ENCODE data around the gene CNFN. TPM values are rescaled to one million over a fixed set of nuclear protein-coding genes. Genes with fewer than 3 reads are reported as not detected.

CNFN gene
- total RNA-seq, 1 experiment from 2014 or later = 0.89 TPM

- Mint-ChIP-seq H3K4me1 (ENCODE audit: insufficient read depth, unreplicated experiment) (peaks cover 11% of the 10 kb centered on the region), H3K36me3 (ENCODE audit: insufficient read depth, unreplicated experiment) (peaks cover 14% of the 10 kb centered on the region), H3K27me3 (ENCODE audit: insufficient read depth, unreplicated experiment) (no peaks in the 10 kb centered on the region), H3K27ac (ENCODE audit: low read depth, unreplicated experiment) (no peak overlapping the region), H3K9me3 (ENCODE audit: unreplicated experiment) (no peaks in the 10 kb centered on the region), H3K4me3 (ENCODE audit: unreplicated experiment) (no peak overlapping the region)
- intact Hi-C loops (cut with micrococcal nuclease) = no loop called here
- ChIA-PET POLR2A (no interaction called here), CTCF (interaction anchor here (0.6 kb wide), 1 partner anchor 53 kb away, joined by 3 read pairs; no protein-coding TSS in a partner anchor)
- no peak for DNase-seq (ENCODE audit: unreplicated experiment)
- TF ChIP-seq CTCF (IDR thresholded peaks at IDR 0.05; ENCODE audit: unreplicated experiment) = no peak
- BruUV-seq (replicated peaks) = no TSS peak
Measured at GRCh38 chr19:42349378-42350107, 40.6 kb downstream of the CNFN start.

GRCh38 chr19:42348211-42348610 is 41.9 kb downstream of the CNFN start:
- TF ChIP-seq CTCF (IDR thresholded peaks at IDR 0.05; ENCODE audit: unreplicated experiment) = no peak
- intact Hi-C loops (cut with micrococcal nuclease) = no loop called here
- POLR2A ChIA-PET = interaction anchor here (0.6 kb wide), 1 partner anchor 1528 kb away, joined by 3 read pairs; no protein-coding TSS in a partner anchor
- peaks cover 6% of the 10 kb centered on the region for H3K36me3 Mint-ChIP-seq (ENCODE audit: insufficient read depth, unreplicated experiment)
- no peak for DNase-seq (ENCODE audit: unreplicated experiment)
- BruUV-seq (replicated peaks) = no TSS peak
- no peak overlapping the region for H3K27ac Mint-ChIP-seq (ENCODE audit: low read depth, unreplicated experiment)
- peaks cover 11% of the 10 kb centered on the region for H3K4me1 Mint-ChIP-seq (ENCODE audit: insufficient read depth, unreplicated experiment)
- H3K4me3 Mint-ChIP-seq (ENCODE audit: unreplicated experiment) = no peak overlapping the region
- no peaks in the 10 kb centered on the region for H3K27me3 Mint-ChIP-seq (ENCODE audit: insufficient read depth, unreplicated experiment)
- no peaks in the 10 kb centered on the region for H3K9me3 Mint-ChIP-seq (ENCODE audit: unreplicated experiment)
- CTCF ChIA-PET = no interaction called here

GRCh38 chr19:42345191-42345812 is 44.8 kb downstream of the CNFN start:
- Mint-ChIP-seq H3K4me1 (ENCODE audit: insufficient read depth, unreplicated experiment) (peaks cover 5% of the 10 kb centered on the region), H3K27me3 (ENCODE audit: insufficient read depth, unreplicated experiment) (no peaks in the 10 kb centered on the region), H3K4me3 (ENCODE audit: unreplicated experiment) (no peak overlapping the region), H3K27ac (ENCODE audit: low read depth, unreplicated experiment) (peak overlapping the region; percentile 43), H3K36me3 (ENCODE audit: insufficient read depth, unreplicated experiment) (peaks cover 9% of the 10 kb centered on the region), H3K9me3 (ENCODE audit: unreplicated experiment) (no peaks in the 10 kb centered on the region)
- TF ChIP-seq CTCF (IDR thresholded peaks at IDR 0.05; ENCODE audit: unreplicated experiment) = no peak
- ChIA-PET POLR2A (no interaction called here), CTCF (no interaction called here)
- DNase-seq (ENCODE audit: unreplicated experiment) = peak; percentile 10
- BruUV-seq (replicated peaks) = no TSS peak
- intact Hi-C loops (cut with micrococcal nuclease) = no loop called here

GRCh38 chr19:42344336-42344893 is 45.7 kb downstream of the CNFN start:
- intact Hi-C loops (cut with micrococcal nuclease) = no loop called here
- Mint-ChIP-seq H3K27ac (ENCODE audit: low read depth, unreplicated experiment) (no peak overlapping the region), H3K27me3 (ENCODE audit: insufficient read depth, unreplicated experiment) (no peaks in the 10 kb centered on the region), H3K36me3 (ENCODE audit: insufficient read depth, unreplicated experiment) (peaks cover 9% of the 10 kb centered on the region), H3K4me1 (ENCODE audit: insufficient read depth, unreplicated experiment) (peaks cover 5% of the 10 kb centered on the region), H3K4me3 (ENCODE audit: unreplicated experiment) (no peak overlapping the region), H3K9me3 (ENCODE audit: unreplicated experiment) (no peaks in the 10 kb centered on the region)
- ChIA-PET CTCF (no interaction called here), POLR2A (no interaction called here)
- BruUV-seq (replicated peaks) = no TSS peak
- no peak for DNase-seq (ENCODE audit: unreplicated experiment)
- no peak for TF ChIP-seq CTCF (IDR thresholded peaks at IDR 0.05; ENCODE audit: unreplicated experiment)

All from MCF 10A (cell line).